ENCODE measurements around the gene PDE7B.

PDE7B gene

DNA sequence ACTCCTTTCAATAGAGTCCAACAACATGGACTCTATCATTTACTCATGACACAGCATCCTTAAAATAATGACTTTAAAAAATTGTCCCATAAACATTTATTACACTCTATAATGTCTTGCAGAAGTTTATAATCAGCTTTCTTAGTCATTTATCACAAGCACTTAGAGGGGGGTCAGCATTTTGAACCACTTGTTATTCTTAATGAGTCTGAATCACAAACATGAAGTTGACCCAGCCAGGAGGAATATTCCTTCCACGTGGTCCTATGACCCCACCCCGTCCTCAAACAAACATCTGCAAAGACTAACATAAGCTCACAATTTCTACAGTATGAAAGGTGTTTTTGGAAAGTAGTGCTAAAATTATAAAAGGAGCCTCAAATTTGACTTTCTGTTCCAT is 307.5 kb downstream of the PDE7B start:
- no peak for DNase-seq

- DNase-seq, result no peak
Observed at GRCh38 chr6:136160250-136160649, 308.7 kb downstream of the PDE7B start.

DNA sequence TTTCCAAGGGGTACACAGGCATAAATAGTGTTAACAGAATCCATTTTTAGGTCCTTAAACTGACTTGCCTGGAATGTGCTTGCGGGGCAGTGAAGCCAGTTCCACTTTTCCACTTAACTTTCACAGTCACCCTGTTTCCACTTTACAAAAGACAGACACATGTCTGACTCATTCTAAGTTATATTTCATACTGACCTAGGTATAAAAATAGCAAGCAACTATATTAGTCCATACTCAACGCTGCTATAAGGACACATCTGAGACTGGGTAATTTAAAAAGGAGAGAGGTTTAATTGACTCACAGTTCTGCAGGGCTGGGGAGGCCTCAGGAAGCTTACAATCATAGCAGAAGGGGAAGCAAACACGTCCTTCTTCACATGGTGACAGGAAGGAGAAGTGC is 310.4 kb downstream of the PDE7B start:
- no peak for DNase-seq

DNA sequence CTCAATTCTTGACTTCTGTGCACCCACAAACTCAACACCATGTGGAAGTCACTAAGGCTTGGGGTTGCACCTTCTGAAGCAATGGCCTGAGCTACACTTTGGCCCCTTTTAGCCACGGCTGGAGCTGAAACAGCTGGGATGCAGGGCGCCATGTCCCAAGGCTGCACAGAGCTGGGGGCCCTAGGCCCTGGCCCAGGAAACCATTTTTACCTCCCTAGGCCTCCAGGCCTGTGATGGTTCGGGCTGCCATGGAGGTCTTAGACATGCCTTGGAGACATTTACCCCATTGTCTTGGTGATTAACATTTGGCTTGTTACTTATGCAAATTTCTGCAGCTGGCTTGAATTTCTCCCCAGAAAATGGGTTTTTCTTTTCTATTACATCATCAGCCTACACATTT is 311.8 kb downstream of the PDE7B start:
- no peak for DNase-seq

DNA sequence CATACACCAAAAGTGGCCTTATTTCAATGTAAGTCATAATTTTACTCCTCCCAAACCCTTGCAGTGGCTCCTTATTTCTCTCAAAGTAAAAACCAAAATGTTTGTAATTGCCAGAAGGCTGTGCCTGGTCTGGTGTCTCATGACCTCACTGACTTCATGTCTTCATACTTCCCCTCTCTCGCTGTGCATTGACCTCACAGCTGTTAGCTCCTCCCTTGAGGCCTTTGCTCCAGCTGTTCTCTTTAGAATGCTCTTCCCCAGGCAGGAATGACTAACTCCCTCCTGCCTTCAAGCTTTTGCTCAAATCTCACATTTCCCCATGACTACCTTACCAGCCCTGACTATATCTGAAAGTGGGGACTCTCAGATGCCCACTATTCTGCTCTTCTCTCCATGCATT is 315.3 kb downstream of the PDE7B start:
- DNase-seq, result no peak

- DNase-seq, result no peak
Observed at GRCh38 chr6:136169394-136170148, 318.1 kb downstream of the PDE7B start.

DNA sequence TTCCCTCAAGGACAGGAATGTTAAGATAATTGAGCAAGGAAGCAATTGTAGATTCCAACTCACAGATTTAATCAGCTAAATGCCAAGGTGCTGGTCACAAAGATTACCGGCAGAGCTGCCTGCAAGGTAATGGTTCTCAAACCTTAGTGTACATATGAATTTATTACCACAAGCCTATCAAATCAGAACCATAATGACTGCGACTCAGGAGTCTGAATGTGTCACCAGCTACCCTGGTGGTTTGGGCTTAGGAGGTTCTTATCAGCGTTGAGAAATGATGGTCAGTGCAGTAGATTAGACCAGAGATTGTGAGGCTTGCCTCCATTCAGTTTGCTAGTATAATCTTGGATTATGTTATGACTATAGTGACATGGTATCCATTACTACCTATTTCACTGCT is 319.7 kb downstream of the PDE7B start:
- DNase-seq, result no peak

GRCh38 chr6:136173519-136174507 is 322.3 kb downstream of the PDE7B start:
- DNase-seq, result no peak

- no peak for DNase-seq
Observed at GRCh38 chr6:136174510-136174909, 323.0 kb downstream of the PDE7B start.

DNA sequence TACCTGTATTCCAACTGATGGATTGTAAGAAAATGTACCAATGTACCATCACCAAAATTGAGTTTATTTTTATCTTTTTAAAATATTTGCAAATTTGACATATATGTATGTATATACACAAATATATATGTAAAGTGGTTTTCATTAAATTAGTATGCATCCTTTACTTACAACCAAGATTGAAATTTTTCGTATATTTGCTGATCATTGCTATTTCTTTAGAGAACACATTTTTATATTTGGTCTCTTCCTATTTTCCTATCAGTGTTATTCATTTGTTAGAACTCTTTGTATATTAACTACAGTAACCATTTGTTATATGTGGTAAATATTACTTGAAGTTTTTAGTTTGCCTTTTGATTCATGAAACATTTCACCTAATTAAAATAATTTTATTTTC is 324.4 kb downstream of the PDE7B start:
- no peak for DNase-seq

GRCh38 chr6:136178749-136179148 is 327.2 kb downstream of the PDE7B start:
- no peak for DNase-seq

- DNase-seq, result no peak
Observed at GRCh38 chr6:136180704-136181511, 329.4 kb downstream of the PDE7B start.

DNA sequence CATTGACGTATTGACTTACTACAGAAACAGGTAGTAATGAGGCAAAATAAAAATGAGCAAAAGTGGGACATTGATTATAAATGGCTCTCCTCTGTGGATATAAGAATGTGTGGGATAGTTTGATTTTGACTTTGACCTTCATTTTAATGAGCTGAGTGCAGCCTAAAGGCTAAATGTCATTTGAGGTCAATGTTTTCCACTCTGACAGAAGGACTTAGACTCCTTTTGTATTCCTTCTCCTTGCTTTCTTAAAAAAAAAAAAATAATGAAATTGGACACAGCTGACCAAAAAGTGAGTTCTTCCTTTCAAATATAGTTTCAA is 330.0 kb downstream of the PDE7B start:
- no peak for DNase-seq

DNA sequence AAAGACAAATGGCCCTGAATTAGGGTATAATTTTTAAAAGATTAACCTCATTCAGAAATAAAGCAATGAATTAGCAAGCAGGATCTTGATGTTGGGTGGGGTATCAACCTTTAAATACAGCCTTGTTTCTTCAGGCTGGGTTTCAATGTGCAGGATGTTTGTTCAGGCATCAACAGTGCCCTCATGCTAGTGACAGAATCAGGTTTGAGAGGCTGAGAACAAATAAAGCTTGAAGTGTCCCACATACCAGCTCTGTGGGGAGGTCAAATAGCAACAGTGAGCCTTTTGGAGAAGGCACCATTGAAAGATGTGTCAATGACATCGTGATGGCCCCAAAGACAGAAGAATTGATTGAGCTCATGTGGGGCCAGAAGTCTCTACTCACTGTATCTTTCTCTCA is 330.4 kb downstream of the PDE7B start:
- no peak for DNase-seq

GRCh38 chr6:136184738-136185137 is 333.2 kb downstream of the PDE7B start:
- no peak for DNase-seq

DNA sequence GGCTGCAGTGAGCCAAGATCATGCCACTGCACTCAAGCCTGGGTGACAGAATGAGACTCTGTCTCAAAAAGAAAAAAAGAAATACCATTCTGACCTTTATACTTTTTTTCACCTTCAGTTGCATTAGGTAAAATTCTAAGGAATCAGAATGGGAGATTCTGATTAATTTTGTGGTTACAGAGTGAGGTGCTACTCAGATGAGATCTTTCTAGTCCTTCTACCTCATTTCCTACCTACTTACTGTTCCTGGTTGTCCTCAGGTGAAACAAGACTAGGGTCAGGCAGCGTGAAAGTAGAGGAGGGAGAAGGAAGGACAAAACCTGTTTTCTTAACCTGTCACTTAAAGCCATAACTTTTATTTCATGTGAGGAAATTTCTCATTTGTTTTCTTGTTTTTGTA is 334.9 kb downstream of the PDE7B start:
- no peak for DNase-seq

DNA sequence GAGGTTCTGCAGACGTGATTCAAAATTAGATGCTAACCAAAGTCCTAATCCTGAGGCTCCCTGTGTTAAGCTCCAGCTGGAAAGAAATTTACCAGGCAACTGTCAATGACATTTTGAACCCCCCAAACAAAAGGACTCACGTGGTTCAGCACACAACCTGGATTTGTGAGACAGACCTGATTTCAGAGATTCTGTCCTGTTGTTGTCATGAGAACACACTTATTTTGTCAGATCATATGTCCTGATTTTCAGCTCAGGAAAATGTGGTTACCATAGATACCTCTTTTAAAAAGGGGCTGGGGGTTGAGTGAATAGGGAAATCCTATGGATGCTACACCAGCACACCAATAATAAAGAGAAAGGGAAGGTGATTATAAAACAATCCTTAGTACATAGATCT is 337.0 kb downstream of the PDE7B start:
- DNase-seq, result no peak

- DNase-seq, result no peak
Observed at GRCh38 chr6:136189104-136189503, 337.6 kb downstream of the PDE7B start.

GRCh38 chr6:136191606-136192312 is 340.3 kb downstream of the PDE7B start:
- DNase-seq, result no peak

GRCh38 chr6:136192902-136193301 is 341.4 kb downstream of the PDE7B start:
- no peak for DNase-seq

- no peak for DNase-seq
Observed at GRCh38 chr6:136201732-136202131, 350.2 kb downstream of the PDE7B start.

DNA sequence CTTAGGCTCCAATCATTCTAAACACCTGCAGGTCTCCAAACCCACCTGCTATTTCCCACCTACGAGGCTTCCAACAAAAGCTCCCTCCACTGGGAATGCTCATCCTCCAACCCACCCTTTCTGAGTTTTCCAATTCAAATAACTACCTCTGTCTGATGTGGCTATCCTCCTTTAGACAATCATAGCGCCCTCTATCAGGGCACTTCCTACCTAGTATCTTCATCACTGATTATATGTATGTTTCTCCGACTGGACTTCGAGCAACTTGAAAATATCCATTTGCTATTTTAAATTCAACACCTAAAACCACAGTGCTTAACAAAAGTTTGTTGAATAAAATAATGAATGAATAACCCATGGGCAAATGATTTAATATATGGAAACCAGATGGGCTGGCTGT is 357.3 kb downstream of the PDE7B start:
- no peak for DNase-seq

- no peak for DNase-seq
Observed at GRCh38 chr6:136209496-136209895, 358.0 kb downstream of the PDE7B start.

Data from AML-193 (cell line).